ENCODE data around the gene HSFX4.
"Not testable (repeated sequence)": the region's sequence is repeated elsewhere in the genome, so short reads cannot be mapped to it uniquely, and the experiment has no call there.

GRCh38 chrX:149933547-149933946 lies 4.2 kb downstream of the HSFX4 start:
- TF ChIP-seq YY1 (IDR thresholded peaks at IDR 0.05; ENCODE audit: insufficient read depth, insufficient read length); SUZ12 (IDR thresholded peaks at IDR 0.05; ENCODE audit: extremely low read depth, insufficient read depth, insufficient read length): not testable (repeated sequence)

Data from NT2/D1 (cell line).